ENCODE results near the gene ADAT2.
"Not testable (repeated sequence)": the region's sequence is repeated elsewhere in the genome, so short reads cannot be mapped to it uniquely, and the experiment has no call there.

Gene ADAT2

GRCh38 chr6:143450453-143451371, at the start of gene ADAT2, which contains the start of gene PEX3:
Gene ADAT2 (minus strand): TSS chr6:143450695. CDS start chr6:143450658, 37 bp downstream.
Gene PEX3 (plus strand): TSS chr6:143450805. CDS start chr6:143451043, 238 bp downstream.
- DNase-seq = peak; percentile 88

- no peak for DNase-seq
Measured at GRCh38 chr6:143498428-143498827, 47.9 kb upstream of the ADAT2 start.

GRCh38 chr6:143496974-143497373, 46.5 kb upstream of the ADAT2 start:
- DNase-seq = no peak

- DNase-seq = no peak
Measured at GRCh38 chr6:143490775-143491174, 40.3 kb upstream of the ADAT2 start.

- no peak for DNase-seq
Measured at GRCh38 chr6:143490244-143490643, 39.7 kb upstream of the ADAT2 start.

- DNase-seq = no peak
Measured at GRCh38 chr6:143486752-143487151, 36.3 kb upstream of the ADAT2 start.

GRCh38 chr6:143485967-143486366, 35.5 kb upstream of the ADAT2 start:
- DNase-seq = no peak

GRCh38 chr6:143482593-143482992, 32.1 kb upstream of the ADAT2 start:
- DNase-seq = no peak

GRCh38 chr6:143478479-143479062, 28.1 kb upstream of the ADAT2 start:
- DNase-seq = no peak

- DNase-seq = no peak
Measured at GRCh38 chr6:143476545-143476944, 26.1 kb upstream of the ADAT2 start.

GRCh38 chr6:143471822-143472221, 21.3 kb upstream of the ADAT2 start:
- DNase-seq = no peak

GRCh38 chr6:143468823-143469222, 18.3 kb upstream of the ADAT2 start:
- DNase-seq = not testable (repeated sequence)

- DNase-seq = no peak
Measured at GRCh38 chr6:143468026-143468425, 17.5 kb upstream of the ADAT2 start.

- no peak for DNase-seq
Measured at GRCh38 chr6:143465546-143465945, 15.1 kb upstream of the ADAT2 start.

GRCh38 chr6:143457563-143458359, 7.3 kb upstream of the ADAT2 start:
- no peak for DNase-seq

- no peak for DNase-seq
Measured at GRCh38 chr6:143451531-143451930, 1.0 kb upstream of the ADAT2 start.

- peak; percentile 36 for DNase-seq
Measured at GRCh38 chr6:143449714-143450452, 612 bp downstream of the ADAT2 start.

- no peak for DNase-seq
Measured at GRCh38 chr6:143449082-143449713, 1.3 kb downstream of the ADAT2 start.

GRCh38 chr6:143447865-143448264, 2.6 kb downstream of the ADAT2 start:
- DNase-seq = not testable (repeated sequence)

- DNase-seq = no peak
Measured at GRCh38 chr6:143443096-143443495, 7.4 kb downstream of the ADAT2 start.

GRCh38 chr6:143441680-143442545, 8.6 kb downstream of the ADAT2 start:
- DNase-seq = no peak
